Neural cell (in vitro differentiated cells): ENCODE data around the gene TOLLIP. TPM values are rescaled to one million over a fixed set of nuclear protein-coding genes. Genes with fewer than 3 reads are reported as not detected.

Source experiments
- H2AFZ ChIP-seq: fragments of 200-600, 300-800 bp; sonication (generic), shearing (Covaris generic); 2 replicates; pipeline ENCODE4 v1.6.0; 2014; ENCODE audit warnings: low read depth, mild to moderate bottlenecking, antibody characterized with exemption, low read length, moderate library complexity
- H3F3A ChIP-seq: fragments of 200-600 bp; shearing (Covaris generic); 2 replicates; pipeline ENCODE4 v1.6.1; 2016; ENCODE audit warnings: mild to moderate bottlenecking, moderate library complexity, mixed read lengths, antibody characterized with exemption, low read length; ENCODE audit not compliant: insufficient read depth, poor library complexity, severe bottlenecking
- H3K27ac ChIP-seq: fragments of 200-600, 300-800 bp; sonication (generic), shearing (Covaris generic); 2 replicates; pipeline ENCODE4 v1.5.1; 2014; ENCODE audit warnings: mild to moderate bottlenecking, low read length, moderate library complexity
- H3K27me3 ChIP-seq: fragments of 300-800, 200-600 bp; sonication (generic), shearing (Covaris generic); 2 replicates; pipeline ENCODE4 v1.6.0; 2014; ENCODE audit warnings: mild to moderate bottlenecking, low read depth, low read length, moderate library complexity; ENCODE audit not compliant: insufficient read depth
- H3K36me3 ChIP-seq: fragments of 300-800, 200-600 bp; sonication (generic), shearing (Covaris generic); 2 replicates; pipeline ENCODE4 v1.5.1; 2014; ENCODE audit warnings: mild to moderate bottlenecking, antibody characterized with exemption, low read length, moderate library complexity; ENCODE audit not compliant: insufficient read depth
- H3K4me2 ChIP-seq: fragments of 300-800, 200-600 bp; sonication (generic), shearing (Covaris generic); 2 replicates; pipeline ENCODE4 v1.6.0; 2014; ENCODE audit warnings: mild to moderate bottlenecking, low read length
- H3K4me3 ChIP-seq: fragments of 300-800, 200-600 bp; sonication (generic), shearing (Covaris generic); 2 replicates; pipeline ENCODE4 v1.5.1; 2014; ENCODE audit warnings: mild to moderate bottlenecking, low read length, moderate library complexity
- H3K79me2 ChIP-seq: fragments of 200-600 bp; shearing (Covaris generic); replicated peaks from 2 replicates; pipeline ENCODE4 v1.6.0; 2014; ENCODE audit warnings: mild to moderate bottlenecking, low read length, moderate library complexity; ENCODE audit not compliant: insufficient read depth
- H3K9ac ChIP-seq: fragments of 300-800, 200-600 bp; sonication (generic), shearing (Covaris generic); 2 replicates; pipeline ENCODE4 v1.6.1; 2016; ENCODE audit warnings: mild to moderate bottlenecking, low read length, mixed read lengths
- H3K9me2 ChIP-seq: fragments of 200-600 bp; shearing (Covaris generic); 2 replicates; pipeline ENCODE4 v1.6.1; 2016; ENCODE audit warnings: mild to moderate bottlenecking, low read length, mixed read lengths; ENCODE audit not compliant: insufficient read depth
- H3K9me3 ChIP-seq: fragments of 200-600, 300-800 bp; sonication (generic), shearing (Covaris generic); 2 replicates; pipeline ENCODE4 v1.6.1; 2016; ENCODE audit warnings: mild to moderate bottlenecking, mixed run types, low read length, moderate library complexity, mixed read lengths
- H4K20me1 ChIP-seq: fragments of 200-600 bp; shearing (Covaris generic); 2 replicates; pipeline ENCODE4 v1.6.1; 2016; ENCODE audit warnings: mild to moderate bottlenecking, mixed run types; ENCODE audit not compliant: insufficient read depth
- EP300 ChIP-seq: fragments of 450-650 bp; conservative IDR thresholded peaks from 2 replicates; pipeline ENCODE4 v1.6.1; 2014; ENCODE audit warnings: antibody characterized with exemption, mild to moderate bottlenecking, moderate library complexity; ENCODE audit not compliant: poor library complexity, severe bottlenecking
- EZH2 ChIP-seq: fragments of 200-600, 300-800 bp; shearing (Covaris generic), sonication (generic); IDR thresholded peaks from 2 replicates; pipeline ENCODE4 v1.6.1; 2014; ENCODE audit warnings: antibody characterized with exemption, low read length, borderline replicate concordance, mild to moderate bottlenecking; ENCODE audit not compliant: insufficient read depth, poor library complexity, severe bottlenecking
- MXI1 ChIP-seq: fragments of 450-650 bp; conservative IDR thresholded peaks from 2 replicates; pipeline ENCODE4 v1.6.1; 2014; ENCODE audit warnings: antibody characterized with exemption, mild to moderate bottlenecking; ENCODE audit not compliant: poor library complexity, severe bottlenecking
- POLR2AphosphoS5 ChIP-seq: IDR thresholded peaks from 2 replicates; pipeline ENCODE4 v1.6.1; 2012
- RAD21 ChIP-seq: fragments of 450-650 bp; conservative IDR thresholded peaks from 2 replicates; pipeline ENCODE4 v1.6.1; 2014; ENCODE audit warnings: antibody characterized with exemption, mild to moderate bottlenecking, moderate library complexity
- SMC3 ChIP-seq: fragments of 450-650 bp; conservative IDR thresholded peaks from 2 replicates; pipeline ENCODE4 v1.6.1; 2014; ENCODE audit warnings: antibody characterized with exemption, mild to moderate bottlenecking, moderate library complexity; ENCODE audit not compliant: poor library complexity
- TAF1 ChIP-seq: IDR thresholded peaks from 2 replicates; pipeline ENCODE4 v1.6.1; 2012; ENCODE audit warnings: low read depth
- polyA plus RNA-seq: library from polyadenylated mRNA; depleted of rRNA; stranded (reverse); fragments of >200 nt; gene quantifications from 2 replicates; pipeline ENCODE4 v1.2.3, GENCODE V29; 2014
- TF ChIP-seq, protein P1 (sequence below): IDR thresholded peaks from 2 replicates; pipeline ENCODE4 v1.6.1; 2012; ENCODE audit warnings: borderline replicate concordance
- TF ChIP-seq, protein P2 (sequence below): fragments of 450-650 bp; IDR thresholded peaks from 2 replicates; pipeline ENCODE4 v1.5.1; 2014; ENCODE audit warnings: antibody characterized with exemption, mild to moderate bottlenecking, moderate library complexity; ENCODE audit not compliant: poor library complexity, severe bottlenecking

Gene TOLLIP
- polyA plus RNA-seq, 1 donor from 2014 or later, result 24.1 TPM

- Histone ChIP-seq H3K27me3 (no peaks in the 10 kb centered on the region), H3K36me3 (peaks cover 5% of the 10 kb centered on the region), H3F3A (no peaks in the 10 kb centered on the region), H4K20me1 (no peaks in the 10 kb centered on the region), H2AFZ (no peak overlapping the region), H3K9ac (no peak overlapping the region), H3K27ac (no peak overlapping the region), H3K9me3 (no peaks in the 10 kb centered on the region), H3K9me2 (no peaks in the 10 kb centered on the region), H3K4me2 (no peak overlapping the region), H3K79me2 (peaks cover 52% of the 10 kb centered on the region), H3K4me3 (no peak overlapping the region)
- TF ChIP-seq RAD21 (no peak), EP300 (no peak), EZH2 (no peak), SMC3 (no peak), POLR2AphosphoS5 (no peak), TAF1 (no peak), MXI1 (no peak)
- TF ChIP-seq, protein P1, sequence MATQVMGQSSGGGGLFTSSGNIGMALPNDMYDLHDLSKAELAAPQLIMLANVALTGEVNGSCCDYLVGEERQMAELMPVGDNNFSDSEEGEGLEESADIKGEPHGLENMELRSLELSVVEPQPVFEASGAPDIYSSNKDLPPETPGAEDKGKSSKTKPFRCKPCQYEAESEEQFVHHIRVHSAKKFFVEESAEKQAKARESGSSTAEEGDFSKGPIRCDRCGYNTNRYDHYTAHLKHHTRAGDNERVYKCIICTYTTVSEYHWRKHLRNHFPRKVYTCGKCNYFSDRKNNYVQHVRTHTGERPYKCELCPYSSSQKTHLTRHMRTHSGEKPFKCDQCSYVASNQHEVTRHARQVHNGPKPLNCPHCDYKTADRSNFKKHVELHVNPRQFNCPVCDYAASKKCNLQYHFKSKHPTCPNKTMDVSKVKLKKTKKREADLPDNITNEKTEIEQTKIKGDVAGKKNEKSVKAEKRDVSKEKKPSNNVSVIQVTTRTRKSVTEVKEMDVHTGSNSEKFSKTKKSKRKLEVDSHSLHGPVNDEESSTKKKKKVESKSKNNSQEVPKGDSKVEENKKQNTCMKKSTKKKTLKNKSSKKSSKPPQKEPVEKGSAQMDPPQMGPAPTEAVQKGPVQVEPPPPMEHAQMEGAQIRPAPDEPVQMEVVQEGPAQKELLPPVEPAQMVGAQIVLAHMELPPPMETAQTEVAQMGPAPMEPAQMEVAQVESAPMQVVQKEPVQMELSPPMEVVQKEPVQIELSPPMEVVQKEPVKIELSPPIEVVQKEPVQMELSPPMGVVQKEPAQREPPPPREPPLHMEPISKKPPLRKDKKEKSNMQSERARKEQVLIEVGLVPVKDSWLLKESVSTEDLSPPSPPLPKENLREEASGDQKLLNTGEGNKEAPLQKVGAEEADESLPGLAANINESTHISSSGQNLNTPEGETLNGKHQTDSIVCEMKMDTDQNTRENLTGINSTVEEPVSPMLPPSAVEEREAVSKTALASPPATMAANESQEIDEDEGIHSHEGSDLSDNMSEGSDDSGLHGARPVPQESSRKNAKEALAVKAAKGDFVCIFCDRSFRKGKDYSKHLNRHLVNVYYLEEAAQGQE, result no peak
- TF ChIP-seq, protein P2, sequence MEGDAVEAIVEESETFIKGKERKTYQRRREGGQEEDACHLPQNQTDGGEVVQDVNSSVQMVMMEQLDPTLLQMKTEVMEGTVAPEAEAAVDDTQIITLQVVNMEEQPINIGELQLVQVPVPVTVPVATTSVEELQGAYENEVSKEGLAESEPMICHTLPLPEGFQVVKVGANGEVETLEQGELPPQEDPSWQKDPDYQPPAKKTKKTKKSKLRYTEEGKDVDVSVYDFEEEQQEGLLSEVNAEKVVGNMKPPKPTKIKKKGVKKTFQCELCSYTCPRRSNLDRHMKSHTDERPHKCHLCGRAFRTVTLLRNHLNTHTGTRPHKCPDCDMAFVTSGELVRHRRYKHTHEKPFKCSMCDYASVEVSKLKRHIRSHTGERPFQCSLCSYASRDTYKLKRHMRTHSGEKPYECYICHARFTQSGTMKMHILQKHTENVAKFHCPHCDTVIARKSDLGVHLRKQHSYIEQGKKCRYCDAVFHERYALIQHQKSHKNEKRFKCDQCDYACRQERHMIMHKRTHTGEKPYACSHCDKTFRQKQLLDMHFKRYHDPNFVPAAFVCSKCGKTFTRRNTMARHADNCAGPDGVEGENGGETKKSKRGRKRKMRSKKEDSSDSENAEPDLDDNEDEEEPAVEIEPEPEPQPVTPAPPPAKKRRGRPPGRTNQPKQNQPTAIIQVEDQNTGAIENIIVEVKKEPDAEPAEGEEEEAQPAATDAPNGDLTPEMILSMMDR, result no peak
Measured at GRCh38 chr11:1303973-1304372, 5.5 kb downstream of the TOLLIP start.

DNA sequence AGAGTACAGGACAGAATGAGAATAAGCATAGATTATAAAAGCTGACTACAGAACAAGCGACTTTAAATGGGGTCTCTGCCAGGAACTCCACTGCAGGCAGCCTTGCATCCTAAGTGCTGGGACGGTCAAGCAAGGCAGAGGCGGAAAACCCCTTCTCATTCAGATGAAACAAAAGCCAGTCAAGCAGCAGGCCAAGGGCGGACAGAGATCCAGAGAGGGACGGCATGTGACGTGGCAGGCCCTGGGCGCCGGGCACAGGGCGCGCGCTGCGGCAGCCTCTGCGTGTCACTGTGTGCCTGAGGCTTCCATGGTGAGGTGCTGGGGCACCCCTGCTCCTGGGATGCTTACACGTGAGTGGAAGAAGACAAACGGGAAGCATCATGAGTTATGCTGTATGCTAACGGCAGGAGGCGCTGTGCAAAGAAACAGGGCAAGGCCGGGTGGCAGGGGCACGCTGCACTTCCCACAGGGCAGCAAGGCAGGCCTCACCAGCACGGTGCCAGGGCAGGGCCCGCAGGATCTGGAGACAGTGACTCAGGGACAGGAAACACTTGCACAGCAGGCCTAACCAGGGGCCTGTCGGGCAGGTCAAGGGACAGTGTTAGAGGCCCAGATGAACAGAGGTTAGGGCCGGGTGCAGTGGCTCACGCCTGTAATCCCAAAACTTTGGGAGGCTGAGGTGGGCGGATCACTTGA is 6.2 kb downstream of the TOLLIP start:
- no peak overlapping the region for H3K4me2 ChIP-seq
- TF ChIP-seq, protein P2, result no peak
- TF ChIP-seq RAD21 (no peak), POLR2AphosphoS5 (no peak), SMC3 (no peak), EZH2 (no peak), EP300 (no peak), TAF1 (no peak), MXI1 (no peak)
- TF ChIP-seq, protein P1, result no peak
- no peak overlapping the region for H2AFZ ChIP-seq
- peaks cover 52% of the 10 kb centered on the region for H3K79me2 ChIP-seq
- no peaks in the 10 kb centered on the region for H4K20me1 ChIP-seq
- no peaks in the 10 kb centered on the region for H3K9me2 ChIP-seq
- H3K27ac ChIP-seq, result no peak overlapping the region
- H3K27me3 ChIP-seq, result no peaks in the 10 kb centered on the region
- no peaks in the 10 kb centered on the region for H3F3A ChIP-seq
- peaks cover 5% of the 10 kb centered on the region for H3K36me3 ChIP-seq
- no peaks in the 10 kb centered on the region for H3K9me3 ChIP-seq
- H3K4me3 ChIP-seq, result no peak overlapping the region
- H3K9ac ChIP-seq, result no peak overlapping the region
